Measurements from ENCODE around the gene PGGHG.
A peak's percentile ranks its signal among the peaks of the same experiment; 100 is the strongest.
"Not testable (repeated sequence)": the region's sequence is repeated elsewhere in the genome, so short reads cannot be mapped to it uniquely, and the experiment has no call there.

Gene PGGHG

GRCh38 chr11:306645-307371, 17.9 kb downstream of the PGGHG start:
- no peak for DNase-seq (ENCODE audit: low read depth)
- no peak for TF ChIP-seq CTCF (conservative IDR thresholded peaks at IDR 0.05; ENCODE audit: low read depth, low read length)
- H3K4me3 ChIP-seq (ENCODE audit: low read depth, low read length), result no peak overlapping the region

GRCh38 chr11:307766-308708, 19.1 kb downstream of the PGGHG start, which contains the start of gene IFITM2:
Gene IFITM2, plus strand, starts transcription at chr11:307816. Its CDS starts 377 bp downstream, at chr11:308193.
- peak; percentile 84 for DNase-seq (ENCODE audit: low read depth)

GRCh38 chr11:308740-309665, 20.1 kb downstream of the PGGHG start:
- H3K4me3 ChIP-seq (ENCODE audit: low read depth, low read length), result peak overlapping the region; percentile 55
- not testable (repeated sequence) for DNase-seq (ENCODE audit: low read depth)

More at GRCh38 chr11:307766-308708, 19.1 kb downstream of the PGGHG start, which contains the start of gene IFITM2:
- H3K4me3 ChIP-seq (ENCODE audit: low read depth, low read length), result peak within 1 kb of the TSS; percentile 66

DNA sequence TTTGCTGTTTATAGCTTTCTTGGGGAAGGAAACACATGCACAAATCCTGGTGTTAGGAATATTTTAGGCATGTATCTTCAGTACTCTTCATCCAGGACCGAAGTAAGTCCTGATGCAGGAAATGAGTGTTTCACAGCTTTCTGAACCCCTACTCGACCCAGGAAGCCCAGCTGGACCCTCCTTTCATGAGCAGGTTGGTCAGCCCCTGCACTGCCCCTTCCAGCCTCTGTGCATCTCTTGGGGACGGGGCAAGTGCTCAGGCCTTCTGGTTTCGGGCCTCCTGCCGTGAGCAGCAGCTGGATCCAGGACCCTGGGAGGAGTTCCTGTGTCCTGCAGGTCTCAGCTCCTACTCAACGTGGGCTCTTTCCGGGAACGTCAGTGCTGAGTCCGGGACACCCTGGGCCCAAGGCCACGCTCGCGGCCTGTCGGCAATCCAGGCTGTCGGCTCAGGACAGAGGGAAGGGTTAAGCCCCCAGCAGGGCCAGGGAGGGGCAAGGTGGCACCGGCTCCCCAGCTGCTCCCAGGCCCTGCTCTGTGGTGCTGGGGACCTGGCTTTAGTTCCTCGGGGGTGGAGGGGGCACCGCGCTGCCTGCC, 21.1 kb downstream of the PGGHG start:
- DNase-seq (ENCODE audit: low read depth), result peak; percentile 23
- H3K4me3 ChIP-seq (ENCODE audit: low read depth, low read length), result peak overlapping the region; percentile 55

- not testable (repeated sequence) for DNase-seq (ENCODE audit: low read depth)
- peak overlapping the region; percentile 28 for H3K4me3 ChIP-seq (ENCODE audit: low read depth, low read length)
Measured at GRCh38 chr11:311013-311748, 22.3 kb downstream of the PGGHG start.

DNA sequence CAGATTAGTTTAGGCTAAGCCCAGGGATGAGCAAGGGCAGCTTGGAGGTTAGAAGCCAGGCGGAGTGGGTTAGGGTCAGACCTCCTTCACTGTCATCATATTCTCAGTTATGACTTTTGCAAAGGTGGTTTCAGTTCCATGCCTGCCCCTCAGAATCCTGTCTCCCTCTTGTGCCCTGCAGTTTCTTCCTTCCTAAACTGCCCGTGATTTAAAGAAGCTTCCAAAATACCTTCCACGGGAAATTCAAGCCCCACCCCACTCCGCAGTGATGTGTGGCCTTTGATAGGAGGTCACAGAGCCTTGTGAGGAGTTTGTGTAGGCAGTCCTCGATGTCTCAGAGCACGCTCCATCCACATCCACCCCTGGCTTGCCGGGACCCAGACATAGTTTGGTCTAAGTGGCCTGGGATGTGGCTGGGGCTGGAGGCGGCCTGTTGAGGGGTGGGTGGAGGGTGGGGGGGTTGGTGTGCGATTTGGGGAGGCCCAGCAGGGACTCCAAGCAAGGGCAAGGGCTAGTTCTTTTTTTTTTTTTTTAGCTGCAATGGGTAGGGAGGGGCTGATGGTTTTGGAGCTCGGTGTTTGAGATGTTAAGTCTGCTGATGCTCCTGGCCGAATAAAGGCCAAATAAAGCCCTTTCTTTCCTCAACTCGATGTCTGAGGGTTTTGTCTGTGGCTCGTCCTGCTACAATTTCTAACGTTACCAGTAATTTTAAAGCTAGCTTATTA, 23.3 kb downstream of the PGGHG start:
- peak; percentile 29 for DNase-seq (ENCODE audit: low read depth)
- no peak for TF ChIP-seq CTCF (conservative IDR thresholded peaks at IDR 0.05; ENCODE audit: low read depth, low read length)
- H3K4me3 ChIP-seq (ENCODE audit: low read depth, low read length), result peak overlapping the region; percentile 6

- no peak for DNase-seq (ENCODE audit: low read depth)
- TF ChIP-seq CTCF (conservative IDR thresholded peaks at IDR 0.05; ENCODE audit: low read depth, low read length), result no peak
Measured at GRCh38 chr11:313304-313786, 24.4 kb downstream of the PGGHG start.

More at GRCh38 chr11:313304-313786, 24.4 kb downstream of the PGGHG start:
- H3K4me3 ChIP-seq (ENCODE audit: low read depth, low read length), result no peak overlapping the region

Data from choroid plexus epithelial cell (primary cell).